OCI-LY7 (cell line): ENCODE results near the gene CMTM7. TPM values are rescaled to one million over a fixed set of nuclear protein-coding genes. Genes with fewer than 3 reads are reported as not detected.

Experiments used
- BruUV-seq: library from RNA; stranded (reverse); fragments of 400-500 nt; replicated peaks from 2 replicates; lab custom pipeline; 2021; lab: Mats Ljungman, UMichigan
- CTCF ChIA-PET: fragments of 300-600 bp; sonication (Branson Sonifier 250); formaldehyde crosslinking; loops from one replicate; lab custom pipeline; 2022; ENCODE audit warnings: antibody characterized with exemption; ENCODE audit not compliant: unreplicated experiment; lab: Charles Lee
- POLR2A ChIA-PET: fragments of 300-600 bp; sonication (Branson Sonifier 250); formaldehyde crosslinking; loops from one replicate; lab custom pipeline; 2022; ENCODE audit warnings: antibody characterized with exemption; lab: Charles Lee
- DNase-seq: peaks from one replicate; pipeline ENCODE4 v3.0.0-alpha.2; 2015; ENCODE audit warnings: low spot score
- H2AFZ ChIP-seq: fragments of 200-600 bp; sonication (generic), shearing (Covaris generic); 2 replicates; pipeline ENCODE4 v1.6.1; 2014; ENCODE audit warnings: mild to moderate bottlenecking, antibody characterized with exemption, low read length, moderate library complexity
- H3K27ac ChIP-seq: fragments of 200-600 bp; sonication (generic); 2 replicates; pipeline ENCODE4 v1.5.1; 2014; ENCODE audit warnings: mixed run types, low read depth, mild to moderate bottlenecking, moderate library complexity, low read length, inconsistent platforms; ENCODE audit not compliant: poor library complexity, severe bottlenecking
- H3K36me3 ChIP-seq: fragments of 200-600 bp; sonication (generic); 2 replicates; pipeline ENCODE4 v1.6.1; 2014; ENCODE audit warnings: mild to moderate bottlenecking, antibody characterized with exemption, low read length, moderate library complexity, mixed read lengths; ENCODE audit not compliant: insufficient read depth
- H3K4me1 ChIP-seq: fragments of 200-600 bp; sonication (generic); 2 replicates; pipeline ENCODE4 v1.5.1; 2014; ENCODE audit warnings: mild to moderate bottlenecking, low read length; ENCODE audit not compliant: insufficient read depth, poor library complexity, severe bottlenecking
- H3K4me2 ChIP-seq: fragments of 200-600 bp; sonication (generic); 2 replicates; pipeline ENCODE4 v1.6.1; 2014; ENCODE audit warnings: mild to moderate bottlenecking, low read length
- H3K4me3 ChIP-seq: fragments of 200-600 bp; sonication (generic); 2 replicates; pipeline ENCODE4 v1.5.1; 2014; ENCODE audit warnings: mild to moderate bottlenecking, low read depth, low read length; ENCODE audit not compliant: poor library complexity, severe bottlenecking
- H3K79me2 ChIP-seq: fragments of 200-600 bp; sonication (generic); 2 replicates; pipeline ENCODE4 v1.6.1; 2016; ENCODE audit warnings: low read depth, mild to moderate bottlenecking, low read length, moderate library complexity, mixed read lengths; ENCODE audit not compliant: insufficient read depth
- H3K9me2 ChIP-seq: fragments of 200-600 bp; sonication (generic); 2 replicates; pipeline ENCODE4 v1.6.1; 2016; ENCODE audit warnings: mild to moderate bottlenecking, low read length, mixed read lengths; ENCODE audit not compliant: insufficient read depth
- H3K9me3 ChIP-seq: fragments of 200-600 bp; sonication (generic); 2 replicates; pipeline ENCODE4 v1.6.1; 2014; ENCODE audit warnings: mild to moderate bottlenecking, mixed run types, low read length, mixed read lengths
- H4K20me1 ChIP-seq: fragments of 200-600 bp; sonication (generic); 2 replicates; pipeline ENCODE4 v1.6.1; 2014; ENCODE audit warnings: mild to moderate bottlenecking, antibody characterized with exemption, low read length, moderate library complexity, mixed read lengths; ENCODE audit not compliant: insufficient read depth
- CTCF ChIP-seq: fragments of 200-600 bp; sonication (generic); conservative IDR thresholded peaks from 2 replicates; pipeline ENCODE4 v1.5.1; 2014; ENCODE audit warnings: mild to moderate bottlenecking, antibody characterized with exemption, low read length, moderate library complexity, mixed read lengths
- EZH2phosphoT487 ChIP-seq: fragments of 200-600 bp; sonication (generic); IDR thresholded peaks from 2 replicates; pipeline ENCODE4 v1.6.1; 2018; ENCODE audit warnings: low read depth, borderline replicate concordance, mild to moderate bottlenecking, mixed run types, antibody characterized with exemption, low read length, moderate library complexity, mixed read lengths
- intact Hi-C: fragments of 100-400 bp; cut with micrococcal nuclease; formaldehyde crosslinking; loops from one replicate; pipeline ENCODE4 v1.10.0; 2022; ENCODE audit not compliant: unreplicated experiment
- total RNA-seq, 2 experiments: library from RNA; depleted of rRNA in 1 of 2; stranded (reverse); fragments of >200 nt in 1 of 2; shearing (Covaris generic) in 1 of 2; gene quantifications; 2 replicates each; pipeline ENCODE4 v1.2.3, GENCODE V29; 2014 to 2022

CMTM7 gene
- total RNA-seq, 2 experiments from 2014 or later: 16.0 to 19.0 TPM

GRCh38 chr3:32495609-32496008, 104.0 kb downstream of the CMTM7 start:
- no peak overlapping the region for H3K27ac ChIP-seq
- H3K4me3 ChIP-seq: no peak overlapping the region
- ChIA-PET CTCF (no interaction called here), POLR2A (interaction anchor here (0.6 to 1.4 kb wide), 3 partner anchors 11 to 58 kb away, joined by 3 to 4 read pairs (median 4); no protein-coding TSS in a partner anchor)
- H3K79me2 ChIP-seq: peaks cover 33% of the 10 kb centered on the region; the same call in 1 of the 2 replicates
- H3K9me2 ChIP-seq: no peaks in the 10 kb centered on the region
- TF ChIP-seq EZH2phosphoT487 (no peak), CTCF (no peak)
- intact Hi-C loops: no loop called here
- 0 out of 2 replicates have a peak overlapping the region, but pooled peaks have one; percentile 1 for H3K4me2 ChIP-seq
- BruUV-seq: no TSS peak
- peaks cover 14% of the 10 kb centered on the region for H3K36me3 ChIP-seq
- H4K20me1 ChIP-seq: peaks cover 4% of the 10 kb centered on the region; the same call in 1 of the 2 replicates
- DNase-seq: no peak
- peaks cover 43% of the 10 kb centered on the region for H3K4me1 ChIP-seq
- H3K9me3 ChIP-seq: no peaks in the 10 kb centered on the region
- H2AFZ ChIP-seq: no peak overlapping the region

GRCh38 chr3:32498252-32498651, 106.6 kb downstream of the CMTM7 start:
- H3K9me3 ChIP-seq: no peaks in the 10 kb centered on the region
- ChIA-PET CTCF (no interaction called here), POLR2A (interaction anchor here (0.5 to 1.4 kb wide), 10 partner anchors 8 to 614 kb away, joined by 3 to 6 read pairs (median 3); no protein-coding TSS in a partner anchor)
- H3K36me3 ChIP-seq: peaks cover 6% of the 10 kb centered on the region
- H3K4me1 ChIP-seq: peaks cover 58% of the 10 kb centered on the region
- peaks cover 48% of the 10 kb centered on the region; the same call in 1 of the 2 replicates for H3K79me2 ChIP-seq
- H3K27ac ChIP-seq: no peak overlapping the region
- DNase-seq: no peak
- H2AFZ ChIP-seq: no peak overlapping the region
- H3K4me2 ChIP-seq: peak overlapping the region; percentile 14
- H3K9me2 ChIP-seq: no peaks in the 10 kb centered on the region
- no peak overlapping the region for H3K4me3 ChIP-seq
- H4K20me1 ChIP-seq: peaks cover 14% of the 10 kb centered on the region; the same call in 1 of the 2 replicates
- intact Hi-C loops: no loop called here
- TF ChIP-seq EZH2phosphoT487: no peak
- TF ChIP-seq CTCF: no peak
- no TSS peak for BruUV-seq

- TF ChIP-seq CTCF (no peak), EZH2phosphoT487 (no peak)
- intact Hi-C loops: no loop called here
- Histone ChIP-seq H3K4me3 (no peak overlapping the region), H3K4me2 (peak overlapping the region; percentile 81; the same call in 1 of the 2 replicates), H3K9me3 (no peaks in the 10 kb centered on the region), H3K36me3 (peaks cover 6% of the 10 kb centered on the region), H3K27ac (no peak overlapping the region), H3K79me2 (peaks cover 48% of the 10 kb centered on the region; the same call in 1 of the 2 replicates), H2AFZ (no peak overlapping the region), H3K4me1 (peaks cover 60% of the 10 kb centered on the region), H3K9me2 (no peaks in the 10 kb centered on the region), H4K20me1 (peaks cover 14% of the 10 kb centered on the region; the same call in 1 of the 2 replicates)
- ChIA-PET CTCF (no interaction called here), POLR2A (interaction anchor here (0.5 to 1.8 kb wide), 8 partner anchors 8 to 614 kb away, joined by 3 to 9 read pairs (median 4); partner anchors contain the start of gene CNOT10)
- no peak for DNase-seq
- BruUV-seq: no TSS peak
Measured at GRCh38 chr3:32498992-32499391, 107.3 kb downstream of the CMTM7 start.
